Body of pancreas (tissue), 4 donors: ENCODE data around the gene CCDC92B. TPM values are rescaled to one million over a fixed set of nuclear protein-coding genes. Genes with fewer than 3 reads are reported as not detected.

Experiments used
- ATAC-seq: fragments of 150-250 bp; one replicate; pipeline ENCODE4 v1.9.1; 2016
- DNase-seq, 4 donors: peaks; one replicate each; pipeline ENCODE4 v3.0.0-alpha.2; 2019
- H3K27ac ChIP-seq, 4 donors: fragments of 200-600 bp; sonication (generic); 1 replicate in 3 of 4; 2 replicates in 1 of 4; pipeline versions ENCODE4 v1.5.1 to v1.6.1; 2016 to 2019; ENCODE audit warnings: mild to moderate bottlenecking in 1 of 4, mixed read lengths in 1 of 4, moderate library complexity in 1 of 4
- H3K27me3 ChIP-seq, 2 donors: fragments of 200-600 bp; sonication (generic); one replicate each; pipeline ENCODE4 v1.6.0; 2016; ENCODE audit warnings: mild to moderate bottlenecking in 1 of 2
- H3K36me3 ChIP-seq, 2 donors: fragments of 200-600 bp; sonication (generic); replicated peaks in 1 of 2; 2 replicates each; pipeline ENCODE4 v1.5.1; 2016; ENCODE audit warnings: low read depth in 2 of 2; ENCODE audit not compliant: insufficient read depth in 1 of 2
- H3K4me1 ChIP-seq: fragments of 200-600 bp; sonication (generic); one replicate; pipeline ENCODE4 v1.6.0; 2016
- H3K4me3 ChIP-seq, 2 donors: fragments of 200-600 bp; sonication (generic); 1 replicate in 1 of 2; 2 replicates in 1 of 2; pipeline ENCODE4 v1.5.1; 2016 to 2019
- H3K9me3 ChIP-seq, 3 donors: fragments of 200-600 bp; sonication (generic); 1 replicate in 2 of 3; 2 replicates in 1 of 3; pipeline ENCODE4 v1.5.1; 2016
- POLR2A ChIP-seq, 3 donors: fragments of 450-650 bp; IDR thresholded peaks; one replicate each; pipeline ENCODE4 v1.6.1; 2016; ENCODE audit warnings: antibody characterized with exemption in 3 of 3, mild to moderate bottlenecking in 2 of 3
- WGBS, 2 donors: methylation state at CpG; one replicate each; pipeline ENCODE4 v1.1.5; 2017; 5-methylcytosine and 5-hydroxymethylcytosine counted together
- intact Hi-C: fragments of 100-400 bp; cut with DNase I; formaldehyde crosslinking; loops from one replicate; pipeline ENCODE4 v1.15.1; 2023
- total RNA-seq, 2 donors: library from RNA; depleted of rRNA; stranded (reverse); fragments of >200 nt; gene quantifications; one replicate each; pipeline ENCODE4 v1.1.0, GENCODE V29; 2016
- TF ChIP-seq, protein P1 (sequence below), 7 experiments: fragments of 450-650 bp in 4 of 7; fragments of 200-600 bp in 3 of 7; sonication (generic) in 3 of 7; IDR thresholded peaks; one replicate each; pipeline ENCODE4 v1.5.1; 2016 to 2019; ENCODE audit warnings: antibody characterized with exemption in 7 of 7

The CCDC92B gene
- total RNA-seq, 2 donors from 2014 or later = 0.26 TPM; not detected in 1

DNA sequence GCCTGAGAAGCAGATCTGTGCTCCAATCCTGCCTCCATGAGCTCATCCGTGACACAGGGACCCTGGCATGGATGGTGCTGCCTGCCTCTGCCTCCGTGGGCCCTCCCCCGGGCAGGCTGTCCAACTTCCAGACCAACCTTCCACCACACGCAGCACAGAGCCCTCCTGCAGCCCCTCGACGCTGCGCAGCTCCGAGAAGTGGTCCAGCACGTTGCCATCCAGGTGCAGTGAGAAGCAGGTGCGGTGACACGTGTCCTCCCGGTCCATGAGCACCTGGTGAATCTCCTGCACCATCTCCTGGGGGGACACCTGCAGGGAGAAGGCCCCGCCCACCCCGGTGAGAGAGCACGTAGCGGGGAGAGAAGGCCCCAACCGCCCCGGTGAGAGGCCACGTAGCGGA is 46.3 kb downstream of the CCDC92B start:
- H3K27ac ChIP-seq = no peak overlapping the region
- TF ChIP-seq, protein P1, sequence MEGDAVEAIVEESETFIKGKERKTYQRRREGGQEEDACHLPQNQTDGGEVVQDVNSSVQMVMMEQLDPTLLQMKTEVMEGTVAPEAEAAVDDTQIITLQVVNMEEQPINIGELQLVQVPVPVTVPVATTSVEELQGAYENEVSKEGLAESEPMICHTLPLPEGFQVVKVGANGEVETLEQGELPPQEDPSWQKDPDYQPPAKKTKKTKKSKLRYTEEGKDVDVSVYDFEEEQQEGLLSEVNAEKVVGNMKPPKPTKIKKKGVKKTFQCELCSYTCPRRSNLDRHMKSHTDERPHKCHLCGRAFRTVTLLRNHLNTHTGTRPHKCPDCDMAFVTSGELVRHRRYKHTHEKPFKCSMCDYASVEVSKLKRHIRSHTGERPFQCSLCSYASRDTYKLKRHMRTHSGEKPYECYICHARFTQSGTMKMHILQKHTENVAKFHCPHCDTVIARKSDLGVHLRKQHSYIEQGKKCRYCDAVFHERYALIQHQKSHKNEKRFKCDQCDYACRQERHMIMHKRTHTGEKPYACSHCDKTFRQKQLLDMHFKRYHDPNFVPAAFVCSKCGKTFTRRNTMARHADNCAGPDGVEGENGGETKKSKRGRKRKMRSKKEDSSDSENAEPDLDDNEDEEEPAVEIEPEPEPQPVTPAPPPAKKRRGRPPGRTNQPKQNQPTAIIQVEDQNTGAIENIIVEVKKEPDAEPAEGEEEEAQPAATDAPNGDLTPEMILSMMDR (IDR thresholded peaks at IDR 0.05) = no peak
- TF ChIP-seq POLR2A (IDR thresholded peaks at IDR 0.05) = no peak
- no peaks in the 10 kb centered on the region for H3K9me3 ChIP-seq
- WGBS, 2 donors = 90 to 95% methylated on average over 7 to 20 of the region's 20 CpGs
- peaks cover 9 to 34% of the 10 kb centered on the region in 2 donors for H3K36me3 ChIP-seq
- DNase-seq = peak in 1 of 4 donors; percentile 10
- intact Hi-C loops = loop anchor here (10.0 kb wide), 1 partner anchor 108 kb away; the partner anchor contains the start of gene PAFAH1B1
- no peak for ATAC-seq
- H3K27me3 ChIP-seq = no peaks in the 10 kb centered on the region
- no peak overlapping the region for H3K4me3 ChIP-seq
- H3K4me1 ChIP-seq = peaks cover 26% of the 10 kb centered on the region

DNA sequence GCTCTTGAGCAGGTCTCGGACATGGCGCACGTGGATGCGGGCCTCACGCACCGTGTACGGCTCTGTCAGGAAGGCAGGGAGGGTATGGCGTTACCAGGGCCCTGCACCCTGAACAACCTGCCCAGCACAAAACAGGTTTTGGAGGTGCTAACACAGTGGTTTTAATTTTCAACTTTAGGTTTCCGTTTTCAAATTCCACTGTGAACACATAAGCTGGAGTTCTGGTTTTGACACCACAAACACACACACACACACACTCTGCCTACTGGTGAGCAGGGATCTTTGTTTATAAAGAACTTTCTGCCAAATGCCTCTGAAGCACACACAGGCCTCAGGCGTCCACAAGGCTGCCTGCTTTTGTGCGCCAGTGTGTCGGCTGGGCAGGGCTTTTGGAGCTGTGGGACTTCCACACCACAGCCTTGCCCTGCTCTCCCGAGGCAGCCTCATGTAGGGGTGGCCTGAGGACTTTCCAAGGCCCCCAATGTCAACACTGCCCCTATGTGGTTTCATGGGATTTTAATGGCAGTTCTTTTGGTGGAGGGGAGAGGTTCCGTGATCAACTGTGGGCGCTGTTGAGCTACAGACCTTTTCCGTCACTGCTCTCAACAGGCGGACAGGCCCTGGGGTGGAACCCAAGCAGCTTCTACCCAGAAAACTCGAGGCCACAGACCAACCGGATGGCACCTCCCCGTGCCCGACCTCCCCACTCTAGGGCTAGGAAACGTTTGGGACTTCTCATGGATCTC is 47.3 kb downstream of the CCDC92B start:
- Histone ChIP-seq H3K9me3 (no peaks in the 10 kb centered on the region), H3K27me3 (no peaks in the 10 kb centered on the region), H3K4me3 (no peak overlapping the region), H3K27ac (no peak overlapping the region), H3K36me3 (peaks cover 15 to 42% of the 10 kb centered on the region in 2 donors), H3K4me1 (peaks cover 16% of the 10 kb centered on the region)
- intact Hi-C loops = loop anchor here (10.0 kb wide), 1 partner anchor 107 kb away; the partner anchor contains the start of gene PAFAH1B1
- TF ChIP-seq, protein P1 (IDR thresholded peaks at IDR 0.05) = no peak
- ATAC-seq (no peak), DNase-seq (peak in 1 of 4 donors; percentile 8)
- 92% methylated on average over 20 to 21 of the region's 22 CpGs for WGBS, 2 donors

DNA sequence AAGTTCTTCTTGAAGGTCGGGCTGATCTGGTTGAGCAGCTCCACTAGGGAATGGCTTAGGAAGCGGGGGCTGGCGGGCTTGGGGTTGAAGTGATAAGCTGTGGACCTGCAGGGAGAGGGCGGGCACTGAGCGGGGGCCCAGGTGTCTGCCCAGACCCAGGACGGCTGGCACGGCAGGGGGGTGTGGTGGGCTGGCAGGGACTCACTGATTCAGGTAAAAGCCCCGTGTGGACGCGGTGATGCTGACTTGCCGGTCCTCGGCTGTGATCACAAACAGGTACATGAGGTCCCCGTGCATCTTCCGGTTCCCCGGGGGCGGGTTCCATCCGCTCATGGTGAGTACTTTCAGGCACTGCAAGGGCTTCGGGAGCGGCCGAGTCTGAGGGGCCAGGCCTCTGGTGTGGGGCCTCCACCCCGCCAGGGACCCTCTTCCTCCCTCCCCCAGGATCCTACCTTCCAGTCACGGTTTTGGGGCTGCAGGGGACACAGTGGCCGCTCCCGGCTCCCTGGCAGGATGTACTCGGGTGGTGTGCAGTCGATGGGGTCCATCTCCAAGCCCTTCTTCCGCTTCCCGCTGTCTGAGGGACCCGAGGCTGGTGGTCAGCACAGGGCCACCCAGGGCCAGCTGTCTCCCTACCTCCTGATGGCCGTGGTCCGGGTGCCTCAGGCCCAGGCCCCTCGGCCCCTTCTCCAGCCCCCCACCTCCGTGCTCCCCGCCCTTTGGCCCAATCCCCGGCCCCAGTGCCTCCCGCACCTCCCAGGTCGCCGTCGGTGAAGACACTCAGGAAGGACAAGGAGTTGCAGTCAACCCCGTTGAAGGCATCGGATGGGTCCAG is 48.1 kb downstream of the CCDC92B start:
- 94 to 95% methylated on average over 23 to 34 of the region's 41 CpGs for WGBS, 2 donors
- peaks cover 8% of the 10 kb centered on the region for H3K4me1 ChIP-seq
- ATAC-seq (no peak), DNase-seq (no peak)
- H3K4me3 ChIP-seq = no peak overlapping the region
- no peak for TF ChIP-seq POLR2A (IDR thresholded peaks at IDR 0.05)
- TF ChIP-seq, protein P1 (IDR thresholded peaks at IDR 0.05) = no peak
- intact Hi-C loops = loop anchor here (10.0 kb wide), 1 partner anchor 107 kb away; the partner anchor contains the start of gene PAFAH1B1
- no peak overlapping the region for H3K27ac ChIP-seq
- no peaks in the 10 kb centered on the region for H3K9me3 ChIP-seq
- peaks cover 23 to 47% of the 10 kb centered on the region in 2 donors for H3K36me3 ChIP-seq
- no peaks in the 10 kb centered on the region for H3K27me3 ChIP-seq

DNA sequence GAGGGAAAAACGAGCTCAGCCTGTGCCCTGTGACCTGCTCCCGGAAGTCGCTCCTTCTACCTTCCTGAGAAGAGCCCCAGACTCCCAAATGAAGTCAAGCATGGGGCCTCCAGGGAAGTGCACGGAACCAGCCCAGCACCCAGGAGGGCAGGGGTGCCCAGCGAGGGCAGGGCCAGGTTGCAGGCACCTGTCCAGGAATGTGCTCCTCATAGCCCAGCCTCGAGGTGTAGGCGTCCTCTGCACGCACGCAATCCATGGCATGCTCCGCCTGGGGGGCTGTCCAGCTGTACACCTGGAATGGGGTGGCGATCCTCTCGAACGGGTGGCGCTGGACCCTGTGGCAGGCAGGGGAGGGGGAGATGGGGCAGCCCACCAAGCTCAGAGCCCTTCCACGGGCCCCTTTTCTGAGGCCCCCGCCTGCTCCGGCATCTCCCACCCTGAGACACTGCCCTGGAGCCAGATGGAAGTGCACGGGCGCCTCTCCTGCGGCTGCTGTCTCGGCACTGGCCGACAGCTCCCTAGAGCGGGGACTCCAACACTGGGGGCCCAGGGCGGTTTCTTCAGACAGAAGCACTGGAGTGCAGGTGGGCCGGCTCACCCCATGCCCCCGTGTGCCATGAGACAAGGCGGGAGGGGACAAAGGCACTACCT is 48.8 kb downstream of the CCDC92B start:
- Histone ChIP-seq H3K4me1 (peaks cover under 1% of the 10 kb centered on the region), H3K36me3 (peaks cover 30 to 54% of the 10 kb centered on the region in 2 donors), H3K4me3 (no peak overlapping the region), H3K9me3 (no peaks in the 10 kb centered on the region), H3K27ac (no peak overlapping the region), H3K27me3 (no peaks in the 10 kb centered on the region)
- intact Hi-C loops = loop anchor here (10.0 kb wide), 1 partner anchor 106 kb away; the partner anchor contains the start of gene PAFAH1B1
- WGBS, 2 donors = 88 to 92% methylated on average over 5 to 27 of the region's 27 CpGs
- DNase-seq = no peak
- ATAC-seq = no peak
- TF ChIP-seq, protein P1 (IDR thresholded peaks at IDR 0.05) = no peak
- no peak for TF ChIP-seq POLR2A (IDR thresholded peaks at IDR 0.05)
